RWPE1 (cell line): ENCODE results near the gene OR10H2.

Experiments used
- CTCF ChIA-PET: fragments of 350-600 bp; sonication (Branson Sonifier 250); formaldehyde crosslinking; extraction: SDS; loops from one replicate; lab custom pipeline; 2021; lab: Yijun Ruan, JAX
- POLR2A ChIA-PET: fragments of 400-600 bp; formaldehyde crosslinking; extraction: SDS; loops from one replicate; lab custom pipeline; 2020; ENCODE audit warnings: antibody characterized with exemption; ENCODE audit not compliant: low non-redundant PET; lab: Yijun Ruan, JAX
- DNase-seq: peaks from one replicate; pipeline ENCODE4 v3.0.0; 2012; ENCODE audit warnings: low spot score
- H3K27ac ChIP-seq: fragments of 450-650 bp; 2 replicates; pipeline ENCODE4 v1.5.1; 2017
- CTCF ChIP-seq: fragments of 450-650 bp; conservative IDR thresholded peaks from 2 replicates; pipeline ENCODE4 v1.5.1; 2017; ENCODE audit warnings: low read depth, mild to moderate bottlenecking

Gene OR10H2

DNA sequence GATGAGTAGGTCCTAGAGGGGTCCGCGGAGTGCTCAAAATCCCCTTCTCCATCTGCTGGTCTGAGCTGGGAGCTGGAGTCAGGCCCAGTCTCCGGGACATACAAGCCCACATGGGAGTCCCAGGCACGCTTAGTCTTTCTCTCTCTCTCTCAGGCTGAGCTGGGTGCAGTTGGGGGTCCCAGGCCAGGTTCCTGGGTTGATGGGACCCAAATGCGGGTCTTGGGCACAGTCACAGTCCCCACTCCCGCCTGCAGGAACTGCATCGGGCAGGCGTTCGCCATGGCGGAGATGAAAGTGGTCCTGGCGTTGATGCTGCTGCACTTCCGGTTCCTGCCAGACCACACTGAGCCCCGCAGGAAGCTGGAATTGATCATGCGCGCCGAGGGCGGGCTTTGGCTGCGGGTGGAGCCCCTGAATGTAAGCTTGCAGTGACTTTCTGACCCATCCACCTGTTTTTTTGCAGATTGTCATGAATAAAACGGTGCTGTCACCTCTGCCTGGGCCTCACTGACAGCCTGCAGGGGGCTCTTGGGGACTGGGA, 31.1 kb upstream of the OR10H2 start:
- CTCF ChIA-PET, result no interaction called here
- no peak overlapping the region for H3K27ac ChIP-seq
- TF ChIP-seq CTCF, result no peak
- DNase-seq, result no peak
- POLR2A ChIA-PET, result no interaction called here

GRCh38 chr19:15701757-15702533, 25.9 kb upstream of the OR10H2 start:
- POLR2A ChIA-PET, result no interaction called here
- CTCF ChIA-PET, result no interaction called here

GRCh38 chr19:15702534-15702930, 25.3 kb upstream of the OR10H2 start:
- ChIA-PET CTCF (interaction anchor here (0.7 kb wide), 1 partner anchor 118 kb away, joined by 3 read pairs; no protein-coding TSS in a partner anchor), POLR2A (no interaction called here)
- no peak for DNase-seq
- TF ChIP-seq CTCF, result no peak
- peak overlapping the region; percentile 60 for H3K27ac ChIP-seq

More at GRCh38 chr19:15701757-15702533, 25.9 kb upstream of the OR10H2 start:
- no peak for DNase-seq
- no peak for TF ChIP-seq CTCF
- peak overlapping the region; percentile 60 for H3K27ac ChIP-seq

- no peak for DNase-seq
- ChIA-PET CTCF (no interaction called here), POLR2A (no interaction called here)
- no peak overlapping the region for H3K27ac ChIP-seq
- no peak for TF ChIP-seq CTCF
Observed at GRCh38 chr19:15714638-15715037, 13.2 kb upstream of the OR10H2 start.

GRCh38 chr19:15715642-15716041, 12.2 kb upstream of the OR10H2 start:
- no peak for DNase-seq
- CTCF ChIA-PET, result interaction anchor here (0.7 kb wide), 1 partner anchor 562 kb away, joined by 3 read pairs; no protein-coding TSS in a partner anchor
- POLR2A ChIA-PET, result no interaction called here
- H3K27ac ChIP-seq, result no peak overlapping the region
- TF ChIP-seq CTCF, result no peak

DNA sequence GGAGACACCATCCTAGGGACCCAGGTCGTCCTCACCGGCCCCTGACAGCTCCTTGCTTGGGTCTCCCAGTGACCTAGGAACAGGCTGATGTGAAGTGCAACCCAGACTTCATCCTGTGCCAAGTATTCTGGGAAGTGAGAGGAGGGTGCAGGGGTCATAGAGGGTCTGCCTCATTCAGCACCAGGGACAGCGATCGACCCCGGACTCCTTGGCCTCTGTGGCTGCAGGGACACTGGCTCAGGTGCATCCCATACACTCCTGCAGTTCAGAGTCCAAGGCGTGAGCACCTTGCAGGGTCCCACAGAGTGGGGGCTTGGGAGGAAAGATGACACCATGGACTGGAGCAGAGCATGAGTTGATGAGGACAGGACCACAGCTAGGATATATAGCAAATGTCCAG, 10.0 kb upstream of the OR10H2 start:
- DNase-seq, result no peak
- CTCF ChIA-PET, result no interaction called here
- POLR2A ChIA-PET, result no interaction called here

More for the DNA sequence above, 10.0 kb upstream of the OR10H2 start:
- H3K27ac ChIP-seq, result no peak overlapping the region
- no peak for TF ChIP-seq CTCF
